Measurements from ENCODE around the gene JMJD1C.

Gene JMJD1C

GRCh38 chr10:63133821-63134557, 331.8 kb downstream of the JMJD1C start (continued):
- TF ChIP-seq HIC1 (tag by site-specific recombination; IDR thresholded peaks at IDR 0.05) (no peak), MEIS1 (CRISPR knock-in tag; IDR thresholded peaks at IDR 0.05; ENCODE audit: borderline replicate concordance) (no peak), PBX3 (CRISPR knock-in tag; IDR thresholded peaks at IDR 0.05) (0 out of 2 replicates have a peak, but pooled peaks have one; percentile 46)

GRCh38 chr10:63133056-63133820, 332.5 kb downstream of the JMJD1C start, which contains the start of gene NRBF2:
Gene NRBF2 (plus strand): TSS chr10:63133328. CDS start chr10:63133471, 143 bp downstream.
- Histone ChIP-seq H3K27ac (ENCODE audit: extremely low read depth, low read depth, low read length) (peak within 1 kb of the TSS; percentile 60), H3K9me3 (ENCODE audit: control insufficient read depth, insufficient read depth, low read depth, low read length) (no peaks in the 10 kb centered on the region), H3K4me1 (ENCODE audit: control insufficient read depth, insufficient read depth, low read length) (no peaks in the 10 kb centered on the region), H3K36me3 (ENCODE audit: control insufficient read depth in 2 of 2, insufficient read depth in 1 of 2, low read length in 2 of 2) (no peaks in the 10 kb centered on the region), H3K4me3 (ENCODE audit: low read depth, low read length) (peak within 1 kb of the TSS; percentile 83)
- ChIA-PET CTCF (interaction anchor here (0.9 to 1.3 kb wide), 2 partner anchors 587 to 696 kb away, joined by 3 to 5 read pairs; no protein-coding TSS in a partner anchor), POLR2A (interaction anchor here (0.6 to 1.4 kb wide), 9 partner anchors 17 to 868 kb away, joined by 3 to 11 read pairs (median 4); partner anchors contain the start of gene EGR2)
- no peak for TF ChIP-seq RBAK (tag by site-specific recombination; IDR thresholded peaks at IDR 0.05)
- TF ChIP-seq ZFP41 (tag by site-specific recombination; IDR thresholded peaks at IDR 0.05; ENCODE audit: borderline replicate concordance): no peak
- TF ChIP-seq ZNF248 (tag by site-specific recombination; IDR thresholded peaks at IDR 0.05): no peak
- TF ChIP-seq SCRT1 (tag by site-specific recombination; IDR thresholded peaks at IDR 0.05; ENCODE audit: borderline replicate concordance): no peak
- no peak for TF ChIP-seq ZNF704 (tag by site-specific recombination; IDR thresholded peaks at IDR 0.05)
- no peak for TF ChIP-seq TRIM28 (IDR thresholded peaks at IDR 0.05; ENCODE audit: borderline replicate concordance, low read length)
- TF ChIP-seq ZNF350 (tag by site-specific recombination; IDR thresholded peaks at IDR 0.05): no peak
- TF ChIP-seq GLIS1 (tag by site-specific recombination; IDR thresholded peaks at IDR 0.05): peak; percentile 91
- no peak for TF ChIP-seq ZNF280C (tag by site-specific recombination; IDR thresholded peaks at IDR 0.05)
- peak; percentile 99 for TF ChIP-seq ZBTB20 (tag by site-specific recombination; IDR thresholded peaks at IDR 0.05)
- TF ChIP-seq GFI1B (tag by site-specific recombination; IDR thresholded peaks at IDR 0.05): no peak
- TF ChIP-seq ZNF561 (tag by site-specific recombination; IDR thresholded peaks at IDR 0.05; ENCODE audit: borderline replicate concordance): peak; percentile 58; the same call in 1 of the 2 replicates
- TF ChIP-seq SP7 (tag by site-specific recombination; IDR thresholded peaks at IDR 0.05): peak; percentile 61
- peak; percentile 63 for TF ChIP-seq ZBTB10 (tag by site-specific recombination; IDR thresholded peaks at IDR 0.05)
- TF ChIP-seq ZNF660 (tag by site-specific recombination; IDR thresholded peaks at IDR 0.05): peak; percentile 28; the same call in 1 of the 2 replicates
- peak; percentile 16 for TF ChIP-seq PRDM10 (tag by site-specific recombination; IDR thresholded peaks at IDR 0.05)
- no peak for TF ChIP-seq MZF1 (tag by site-specific recombination; IDR thresholded peaks at IDR 0.05; ENCODE audit: borderline replicate concordance)
- no peak for TF ChIP-seq ZNF48 (tag by site-specific recombination; IDR thresholded peaks at IDR 0.05)

Measured in HEK293 (cell line).